GM19238 (cell line): Measurements from ENCODE around the gene KRTAP2-4.
"Not testable (repeated sequence)": the region's sequence is repeated elsewhere in the genome, so short reads cannot be mapped to it uniquely, and the experiment has no call there.

Experiments
- DNase-seq: peaks from one replicate; pipeline ENCODE4 v3.0.0; 2011; ENCODE audit warnings: low spot score; ENCODE audit not compliant: insufficient read length

The KRTAP2-4 gene, protein sequence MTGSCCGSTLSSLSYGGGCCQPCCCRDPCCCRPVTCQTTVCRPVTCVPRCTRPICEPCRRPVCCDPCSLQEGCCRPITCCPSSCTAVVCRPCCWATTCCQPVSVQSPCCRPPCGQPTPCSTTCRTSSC

DNA sequence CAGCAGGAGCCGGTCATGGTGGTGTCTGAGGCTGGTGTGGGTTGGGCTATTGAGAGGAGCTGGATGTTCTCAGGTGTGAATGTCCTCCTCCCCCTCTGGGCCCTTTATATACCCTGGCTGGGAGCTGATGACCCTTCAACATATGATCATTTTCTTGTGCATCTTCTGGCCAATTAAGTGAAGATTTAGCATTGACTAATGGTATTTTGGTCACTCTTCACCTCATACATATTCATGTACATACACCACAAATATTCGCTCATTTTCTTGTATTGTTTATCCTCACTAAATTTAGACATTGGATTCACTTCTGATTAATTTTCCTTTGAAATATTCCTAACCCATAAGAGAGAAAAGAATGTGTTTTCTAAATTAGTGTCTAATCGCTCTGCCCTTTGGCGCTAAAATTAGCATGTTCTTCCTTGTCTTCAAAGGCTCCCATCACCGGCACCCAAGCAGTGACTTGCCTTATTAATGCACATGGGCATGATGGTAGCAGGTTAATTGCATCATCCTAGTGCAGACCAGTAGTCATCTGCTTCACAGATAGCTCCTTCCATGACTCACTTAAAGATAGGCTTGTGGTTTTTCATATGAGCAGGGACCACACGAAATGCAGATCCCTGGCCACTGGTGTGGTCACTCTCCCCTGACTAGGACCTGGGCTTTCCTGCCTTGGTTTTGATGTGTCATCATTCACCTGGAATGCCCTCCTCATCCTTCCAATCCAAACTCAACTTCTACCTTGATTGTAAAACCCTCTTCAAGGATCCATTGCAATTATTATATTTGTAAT lies at the start of gene KRTAP2-4:
Gene KRTAP2-4, minus strand, starts transcription at position 51 of the 796 bp plus-strand sequence. Its CDS starts 34 bp downstream, at position 17.
- no peak for DNase-seq

DNA sequence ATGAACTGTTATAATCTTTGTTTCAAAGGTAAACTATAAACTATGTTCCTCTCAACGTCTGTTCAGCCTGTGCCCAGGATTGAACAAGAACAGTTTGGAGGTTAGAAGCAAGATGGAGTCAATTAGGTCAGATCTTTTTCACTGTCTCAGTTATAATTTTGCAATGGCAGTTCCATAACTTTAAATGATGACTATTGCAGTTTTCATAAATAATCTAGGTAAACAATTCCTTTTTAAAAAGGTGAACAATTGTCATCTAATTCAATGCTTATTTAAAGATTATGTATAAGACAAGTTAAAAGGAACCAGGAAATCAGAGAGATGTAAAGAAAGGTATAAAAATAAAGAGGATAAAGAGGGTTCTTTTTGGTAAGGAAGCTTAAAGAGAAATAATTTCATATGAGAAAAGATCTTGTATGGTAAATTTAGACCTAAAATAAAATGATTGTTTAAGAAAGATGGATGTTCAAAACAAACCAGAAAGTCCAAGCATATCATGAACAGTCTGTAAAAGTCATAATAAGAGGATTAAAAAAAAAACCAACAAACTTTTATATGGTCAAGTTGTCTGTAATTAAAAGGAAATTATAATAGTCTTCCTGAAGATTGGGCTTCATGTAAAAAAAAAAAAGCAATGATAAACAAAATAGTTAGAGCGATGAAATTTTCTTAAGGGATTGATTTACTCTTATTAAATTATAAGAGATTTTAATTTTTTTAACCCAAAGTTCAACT lies 45.6 kb upstream of the KRTAP2-4 start:
- no peak for DNase-seq

DNA sequence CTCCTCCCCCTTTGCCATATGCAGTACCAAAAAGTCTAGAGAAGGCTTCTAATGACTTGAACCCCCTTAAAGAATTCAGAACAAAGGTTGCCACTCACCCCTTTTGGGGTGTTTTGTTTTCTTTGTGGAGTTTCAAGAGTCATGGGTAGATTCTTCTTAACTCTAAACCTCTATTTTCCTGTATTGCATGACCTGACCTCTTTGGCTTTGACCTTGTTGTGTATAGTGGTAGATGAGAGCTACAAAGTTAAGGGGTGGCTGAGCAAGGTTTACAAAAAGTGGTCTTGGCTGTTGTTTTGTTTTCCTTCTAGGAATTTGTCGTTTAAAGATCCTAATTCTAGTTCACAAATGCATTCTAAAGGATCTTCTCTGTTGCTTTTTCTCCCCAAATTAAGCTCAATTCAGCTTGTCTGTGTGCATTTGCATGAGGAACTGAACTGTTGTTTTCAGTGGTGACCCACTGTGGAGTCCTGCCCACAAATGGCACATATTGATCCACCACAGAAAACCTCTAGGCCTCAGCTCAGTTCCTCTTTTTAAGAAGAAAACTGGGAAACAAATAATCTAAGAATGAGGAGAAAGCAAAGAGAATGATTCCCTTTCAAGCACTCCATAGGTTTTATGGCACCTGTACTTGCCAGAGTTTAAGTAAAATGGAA lies 43.2 kb upstream of the KRTAP2-4 start:
- DNase-seq = not testable (repeated sequence)

DNA sequence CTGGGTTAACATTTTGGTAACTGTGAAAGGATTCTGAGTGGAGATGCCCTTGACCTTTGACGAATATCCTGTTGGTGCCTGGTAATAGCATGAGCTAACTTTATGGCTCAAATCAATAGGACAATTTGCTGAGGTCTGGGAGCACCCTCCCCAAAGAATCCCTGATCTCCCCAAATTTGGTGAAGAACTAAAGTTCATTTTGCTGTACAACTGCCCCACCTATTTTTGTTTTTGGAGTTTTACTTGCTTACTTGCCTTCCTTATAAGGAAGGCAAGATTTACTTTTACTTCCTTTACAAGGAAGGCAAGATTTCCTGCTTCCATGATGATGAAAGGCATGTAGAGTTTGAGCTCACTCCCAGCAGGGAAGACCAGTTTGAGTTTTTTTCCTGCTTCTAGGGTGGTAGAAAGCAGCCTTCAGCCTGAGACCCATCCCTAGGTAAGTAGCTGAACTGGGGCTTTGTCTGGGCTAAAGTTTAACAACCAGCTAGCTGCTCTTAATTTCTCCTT lies 42.3 kb upstream of the KRTAP2-4 start:
- no peak for DNase-seq

DNA sequence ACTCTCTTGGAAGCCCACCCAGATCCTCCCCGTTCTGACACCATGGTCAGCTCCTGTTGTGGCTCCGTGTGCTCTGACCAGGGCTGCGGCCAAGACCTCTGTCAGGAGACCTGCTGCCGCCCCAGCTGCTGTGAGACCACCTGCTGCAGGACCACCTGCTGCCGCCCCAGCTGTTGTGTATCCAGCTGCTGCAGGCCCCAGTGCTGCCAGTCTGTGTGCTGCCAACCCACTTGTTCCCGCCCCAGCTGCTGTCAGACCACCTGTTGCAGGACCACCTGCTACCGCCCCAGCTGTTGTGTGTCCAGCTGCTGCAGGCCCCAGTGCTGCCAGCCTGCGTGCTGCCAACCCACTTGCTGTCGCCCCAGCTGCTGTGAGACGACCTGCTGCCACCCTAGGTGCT lies 39.7 kb upstream of the KRTAP2-4 start, which contains the start of gene KRTAP4-9:
Gene KRTAP4-9, plus strand, starts transcription at position 43 of the 400 bp plus-strand sequence. Its CDS starts 0 bp downstream, at position 43.
- DNase-seq = not testable (repeated sequence)

DNA sequence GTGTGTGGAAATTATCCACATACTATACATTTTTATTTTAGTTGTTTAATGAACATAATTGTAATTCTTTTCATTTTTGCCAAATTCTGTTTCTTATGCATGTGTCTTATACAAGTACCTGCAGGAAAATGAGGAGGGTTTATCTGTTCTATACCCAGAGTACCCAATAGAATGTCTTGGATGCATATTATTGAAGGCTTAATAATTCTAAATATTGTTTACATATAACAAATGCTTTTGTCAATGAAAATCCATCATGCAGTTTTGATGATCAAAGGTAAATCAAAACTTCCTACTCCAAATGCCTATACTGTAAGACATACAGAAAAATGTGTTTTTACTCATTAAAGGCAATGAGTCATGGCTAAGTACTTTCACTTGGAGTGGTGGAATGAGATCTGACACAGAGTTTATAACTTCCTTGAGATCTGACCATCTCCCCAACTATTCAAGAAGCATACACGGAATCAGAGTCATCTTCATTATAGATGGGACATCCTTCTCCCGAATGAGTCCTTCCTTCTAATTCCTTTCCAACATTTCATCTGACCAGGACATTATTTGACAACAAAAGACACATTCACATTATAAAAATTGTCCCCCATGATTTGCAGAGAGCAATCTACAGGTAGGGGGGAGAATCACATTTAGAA lies 38.8 kb upstream of the KRTAP2-4 start:
- not testable (repeated sequence) for DNase-seq

DNA sequence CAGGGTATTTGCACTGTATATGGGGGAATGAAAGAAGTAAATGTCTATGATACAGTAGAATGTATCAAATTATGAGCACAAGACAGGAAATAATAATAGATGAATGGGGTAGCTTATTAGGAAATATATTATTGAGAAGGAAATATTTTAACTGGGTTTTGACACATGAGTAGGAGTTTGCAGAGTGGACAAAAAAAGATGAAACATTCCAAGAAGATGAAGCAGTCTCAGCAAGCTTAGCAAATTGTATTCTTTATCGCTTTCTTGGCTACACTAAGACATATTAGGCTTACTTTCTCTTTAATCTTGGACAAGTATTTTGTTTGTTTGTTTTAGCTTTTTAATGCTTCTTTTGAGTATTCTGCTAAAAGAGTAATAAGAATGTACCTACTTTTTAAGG lies 38.2 kb upstream of the KRTAP2-4 start:
- DNase-seq = no peak

DNA sequence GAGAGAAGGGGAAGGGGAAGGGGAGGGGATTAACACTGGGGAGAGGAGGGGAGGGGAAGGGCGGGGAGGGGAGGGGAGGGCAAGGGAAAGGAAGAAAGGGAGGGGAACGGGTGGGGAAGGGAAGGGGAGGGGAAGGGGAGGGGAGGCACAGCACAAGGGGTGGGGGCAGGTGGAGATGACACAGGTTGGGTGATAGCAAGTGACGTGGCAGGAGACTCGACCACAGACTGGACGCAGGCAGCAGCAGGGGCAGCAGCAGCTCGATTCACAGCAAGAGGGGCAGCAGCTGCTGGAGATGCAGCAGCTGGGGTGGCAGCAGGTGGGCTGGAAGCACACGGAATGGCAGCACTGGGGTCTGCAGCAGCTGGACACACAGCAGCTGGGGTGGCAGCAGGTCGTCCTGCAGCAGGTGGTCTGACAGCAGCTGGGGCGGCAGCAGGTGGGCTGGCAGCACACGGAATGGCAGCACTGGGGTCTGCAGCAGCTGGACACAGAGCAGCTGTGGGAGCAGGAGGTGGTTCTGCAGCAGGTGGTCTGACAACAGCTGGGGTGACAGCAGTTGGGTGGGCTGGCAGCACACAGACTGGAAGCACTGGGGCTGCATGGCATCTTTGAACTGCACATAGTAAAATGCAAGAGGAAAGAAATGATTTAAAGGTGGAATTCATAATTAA lies 36.0 kb upstream of the KRTAP2-4 start, which contains the start of gene KRTAP4-16:
Gene KRTAP4-16, minus strand, starts transcription at position 624 of the 674 bp plus-strand sequence. Its CDS starts 0 bp downstream, at position 624.
- DNase-seq = no peak

DNA sequence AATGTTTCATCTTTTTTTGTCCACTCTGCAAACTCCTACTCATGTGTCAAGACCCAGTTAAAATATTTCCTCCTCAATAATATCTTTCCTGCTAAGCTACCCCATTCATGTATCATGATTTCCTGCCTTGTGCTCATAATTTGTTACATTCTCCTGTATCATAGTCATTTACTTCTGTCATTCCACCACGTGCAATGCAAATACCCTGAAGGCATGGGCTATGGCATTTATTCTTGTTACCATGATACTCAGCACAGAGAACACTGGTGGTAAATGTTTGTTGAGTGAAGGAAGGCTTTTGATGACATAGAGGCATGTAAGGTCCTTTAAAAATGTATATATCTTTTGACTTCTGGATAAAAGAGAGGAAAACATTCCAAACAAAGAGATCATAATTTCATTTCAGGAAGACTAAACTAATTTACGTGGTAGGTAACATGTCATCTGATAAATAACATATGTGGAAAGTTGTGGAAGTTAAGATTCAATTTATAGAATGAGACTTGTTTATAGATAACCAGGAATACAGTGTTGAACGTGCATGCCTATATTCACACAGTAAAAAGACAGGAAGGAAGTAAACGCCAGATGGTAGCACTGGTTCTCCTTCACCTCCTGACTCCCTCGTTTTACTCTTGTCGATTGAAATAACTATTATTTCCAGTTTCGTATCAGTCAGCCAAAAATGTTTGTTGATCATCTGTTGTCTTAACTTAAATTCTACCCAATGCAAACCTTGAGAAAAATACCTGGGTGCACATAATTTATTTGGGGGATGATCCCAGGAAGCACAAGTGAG lies 34.2 kb upstream of the KRTAP2-4 start:
- DNase-seq = not testable (repeated sequence)

DNA sequence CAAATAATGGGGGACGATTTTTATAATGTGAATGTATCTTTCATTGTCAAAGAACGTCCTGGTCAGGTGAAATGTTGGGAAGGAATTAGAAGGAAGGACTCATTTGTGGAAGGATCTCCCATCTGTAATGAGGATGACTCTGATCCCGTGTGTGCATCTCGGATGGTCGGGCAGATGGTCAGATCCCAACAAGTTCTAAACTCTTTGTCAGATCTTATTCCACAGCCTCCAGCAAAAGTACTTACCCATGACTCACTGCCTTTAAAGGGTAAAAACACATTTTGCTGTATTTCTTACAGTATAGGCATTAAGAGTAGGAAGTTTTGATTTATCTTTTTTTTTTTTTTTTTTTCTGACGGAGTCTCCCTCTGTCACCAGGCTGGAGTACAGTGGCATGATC lies 32.8 kb upstream of the KRTAP2-4 start:
- DNase-seq = no peak

DNA sequence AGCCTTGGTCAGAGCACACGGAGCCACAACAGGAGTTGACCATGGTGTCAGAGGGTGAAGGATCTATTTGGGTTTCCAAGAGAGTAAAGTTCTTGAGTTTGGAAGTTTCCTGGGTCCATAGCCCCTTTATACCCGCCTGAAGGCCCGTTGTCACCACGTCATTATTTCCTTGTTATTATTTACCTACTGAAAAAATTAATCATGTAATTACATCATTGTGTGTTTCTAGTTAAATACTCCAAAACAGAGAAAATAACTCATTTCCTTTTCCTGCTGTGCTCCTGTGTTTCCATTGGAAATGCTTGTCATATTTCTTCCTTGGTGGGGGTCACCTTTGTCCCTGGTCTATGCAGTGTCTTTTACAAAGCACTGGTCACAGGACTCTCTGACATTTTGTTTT lies 32.4 kb upstream of the KRTAP2-4 start, which contains the start of gene KRTAP4-8:
Gene KRTAP4-8, minus strand, starts transcription at position 101 of the 400 bp plus-strand sequence. Its CDS starts 58 bp downstream, at position 43.
- no peak for DNase-seq

DNA sequence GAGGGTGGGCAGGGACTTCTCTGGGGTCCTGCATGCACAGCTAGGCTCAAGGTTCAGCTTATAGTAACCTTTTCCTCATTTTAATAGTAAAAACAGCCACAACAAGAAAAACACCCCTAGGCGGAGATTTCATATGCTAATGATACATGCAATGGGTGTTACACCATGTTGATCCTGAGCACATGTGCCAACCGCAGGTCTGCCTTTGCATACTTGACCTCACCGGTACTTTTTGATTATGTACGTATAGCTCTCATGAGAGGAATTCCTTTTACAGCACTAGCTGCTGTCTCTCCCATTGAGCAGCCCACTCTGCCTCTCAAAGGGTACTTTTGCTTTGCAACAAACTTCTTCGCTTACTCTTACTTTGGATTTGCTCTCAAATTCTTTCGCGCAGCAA lies 30.4 kb upstream of the KRTAP2-4 start:
- DNase-seq = no peak

DNA sequence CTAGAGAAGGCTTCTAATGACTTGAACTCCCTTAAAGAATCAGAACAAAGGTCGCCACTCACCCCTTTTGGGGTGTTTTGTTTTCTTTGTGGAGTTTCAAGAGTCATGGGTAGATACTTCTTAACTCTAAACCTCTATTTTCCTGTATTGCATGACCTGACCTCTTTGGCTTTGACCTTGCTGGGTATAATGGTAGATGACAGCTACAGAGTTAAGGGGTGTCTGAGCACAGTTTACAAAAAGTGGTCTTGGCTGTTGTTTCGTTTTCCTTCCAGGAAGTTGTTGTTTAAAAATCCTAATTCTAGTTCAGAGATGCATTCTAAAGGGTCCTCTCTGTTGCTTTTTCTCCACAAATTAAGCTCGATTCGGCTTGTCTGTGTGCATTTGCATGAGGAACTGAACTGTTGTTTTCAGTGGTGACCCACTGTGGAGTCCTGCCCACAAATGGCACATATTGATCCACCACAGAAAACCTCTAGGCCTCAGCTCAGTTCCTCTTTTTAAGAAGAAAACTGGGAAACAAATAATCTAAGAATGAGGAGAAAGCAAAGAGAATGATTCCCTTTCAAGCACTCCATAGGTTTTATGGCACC lies 23.2 kb upstream of the KRTAP2-4 start:
- not testable (repeated sequence) for DNase-seq

DNA sequence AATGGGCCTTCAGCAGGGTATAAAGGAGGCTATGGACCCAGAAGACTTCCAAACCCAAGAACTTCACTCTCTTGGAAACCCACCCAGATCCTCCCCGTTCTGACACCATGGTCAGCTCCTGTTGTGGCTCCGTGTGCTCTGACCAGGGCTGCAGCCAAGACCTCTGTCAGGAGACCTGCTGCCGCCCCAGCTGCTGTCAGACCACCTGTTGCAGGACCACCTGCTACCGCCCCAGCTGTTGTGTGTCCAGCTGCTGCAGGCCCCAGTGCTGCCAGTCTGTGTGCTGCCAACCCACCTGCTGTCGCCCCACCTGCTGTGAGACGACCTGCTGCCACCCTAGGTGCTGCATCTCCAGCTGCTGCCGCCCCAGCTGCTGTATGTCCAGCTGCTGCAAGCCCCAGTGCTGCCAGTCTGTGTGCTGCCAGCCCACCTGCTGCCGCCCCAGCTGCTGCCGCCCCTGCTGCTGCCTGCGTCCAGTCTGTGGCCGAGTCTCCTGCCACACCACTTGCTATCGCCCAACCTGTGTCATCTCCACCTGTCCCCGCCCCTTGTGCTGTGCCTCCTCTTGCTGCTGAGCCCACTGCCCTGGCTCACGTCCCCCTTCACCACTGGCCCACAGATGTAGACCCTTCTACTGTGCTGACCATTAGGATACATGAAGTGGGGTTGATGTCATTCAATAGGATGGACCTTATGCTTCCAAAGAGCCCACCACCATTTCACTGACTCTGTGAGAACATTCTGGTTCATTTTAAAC lies 18.6 kb upstream of the KRTAP2-4 start, which contains the start of gene KRTAP4-7:
Gene KRTAP4-7, plus strand, starts transcription at position 51 of the 757 bp plus-strand sequence. Its CDS starts 57 bp downstream, at position 108.
- not testable (repeated sequence) for DNase-seq

DNA sequence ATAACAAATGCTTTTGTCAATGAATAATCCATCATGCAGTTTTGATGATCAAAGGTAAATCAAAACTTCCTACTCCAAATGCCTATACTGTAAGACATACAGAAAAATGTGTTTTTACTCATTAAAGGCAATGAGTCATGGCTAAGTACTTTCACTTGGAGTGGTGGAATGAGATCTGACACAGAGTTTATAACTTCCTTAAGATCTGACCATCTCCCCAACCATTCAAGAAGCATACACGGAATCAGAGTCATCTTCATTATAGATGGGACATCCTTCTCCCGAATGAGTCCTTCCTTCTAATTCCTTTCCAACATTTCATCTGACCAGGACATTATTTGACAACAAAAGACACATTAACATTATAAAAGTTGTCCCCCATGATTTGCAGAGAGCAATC lies 17.7 kb upstream of the KRTAP2-4 start:
- DNase-seq = not testable (repeated sequence)

DNA sequence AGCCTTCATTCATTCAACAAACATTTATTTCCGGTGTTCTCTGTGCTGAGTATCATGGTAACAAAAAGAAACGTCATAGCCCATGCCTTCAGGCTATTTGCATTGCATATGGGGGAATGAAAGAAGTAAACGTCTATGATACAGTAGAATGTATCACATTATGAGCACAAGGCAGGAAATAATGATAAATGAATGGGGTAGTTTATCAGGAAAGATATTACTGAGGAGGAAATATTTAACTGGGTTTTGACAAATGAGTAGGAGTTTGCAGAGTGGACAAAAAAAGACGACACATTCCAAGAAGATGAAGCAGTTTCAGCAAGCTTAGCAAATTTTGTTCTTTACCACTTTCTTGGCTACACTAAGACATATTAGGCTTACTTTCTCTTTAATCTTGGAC lies 16.9 kb upstream of the KRTAP2-4 start:
- DNase-seq = no peak

DNA sequence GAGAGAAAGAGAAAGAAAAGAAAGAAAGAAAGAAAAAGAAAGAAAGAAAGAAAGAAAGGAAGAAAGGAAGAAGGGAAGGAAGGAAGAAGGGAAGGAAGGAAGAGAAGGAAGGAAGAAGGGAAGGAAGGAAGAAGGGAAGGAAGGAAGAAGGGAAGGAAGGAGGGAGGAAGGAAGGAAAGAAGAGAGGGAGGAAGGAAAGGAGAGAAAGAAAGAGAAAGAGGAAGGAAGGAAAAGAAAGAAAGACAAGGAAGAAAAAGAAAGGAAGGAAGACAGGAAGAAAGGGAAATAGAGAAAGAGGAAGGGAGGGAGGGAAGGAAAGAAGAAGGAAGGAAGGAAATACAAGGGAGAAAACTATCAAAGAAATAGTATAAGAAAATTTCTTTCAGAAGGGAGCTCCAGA lies 11.1 kb upstream of the KRTAP2-4 start:
- DNase-seq = no peak

DNA sequence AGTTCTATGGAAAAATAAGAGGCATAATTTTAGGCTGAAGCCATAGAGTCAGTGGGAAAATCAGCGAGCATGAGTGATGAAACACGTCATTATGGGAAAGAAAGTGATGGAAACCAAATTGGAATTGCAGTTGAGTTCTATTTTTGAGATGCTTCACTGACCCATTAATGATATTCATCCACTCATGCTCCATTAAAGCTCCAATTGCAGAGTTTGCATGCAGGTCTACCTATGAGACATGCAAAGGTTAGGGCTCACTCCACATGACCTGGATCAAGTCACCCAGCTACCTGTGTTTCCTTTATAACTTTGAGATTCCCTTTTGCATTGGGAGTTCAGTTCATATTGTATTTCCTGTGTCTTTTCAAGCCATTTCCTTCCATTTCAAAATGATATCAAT lies 8.0 kb upstream of the KRTAP2-4 start:
- no peak for DNase-seq
